CD4-positive, alpha-beta memory T cell (primary cell): ENCODE measurements around the gene CEP295NL. TPM values are rescaled to one million over a fixed set of nuclear protein-coding genes. Genes with fewer than 3 reads are reported as not detected.
A peak's percentile ranks its signal among the peaks of the same experiment; 100 is the strongest.
"Not testable (repeated sequence)": the region's sequence is repeated elsewhere in the genome, so short reads cannot be mapped to it uniquely, and the experiment has no call there.

ENCODE experiments used
- CTCF ChIA-PET: fragments of 350-600 bp; sonication (Branson Sonifier 250); formaldehyde crosslinking; loops from one replicate; lab custom pipeline; 2021; ENCODE audit warnings: inconsistent platforms; ENCODE audit not compliant: partially characterized antibody; lab: Charles Lee
- POLR2A ChIA-PET: fragments of 350-600 bp; sonication (Branson Sonifier 250); formaldehyde crosslinking; loops from one replicate; lab custom pipeline; 2021; ENCODE audit not compliant: partially characterized antibody; lab: Charles Lee
- DNase-seq, 5 donors: peaks; one replicate each; pipeline versions ENCODE4 v3.0.0 to v3.0.0-alpha.2; 2020 to 2022; ENCODE audit warnings: mixed read lengths in 1 of 5
- H3K27ac ChIP-seq: one replicate; pipeline ENCODE4 v1.7.0; 2013; ENCODE audit warnings: low read depth, low read length
- H3K27me3 ChIP-seq: 2 replicates; pipeline ENCODE4 v1.7.0; 2013; ENCODE audit warnings: mild to moderate bottlenecking, low read length, moderate library complexity; ENCODE audit not compliant: insufficient read depth
- H3K36me3 ChIP-seq: 2 replicates; pipeline ENCODE4 v1.7.0; 2013; ENCODE audit warnings: mild to moderate bottlenecking, low read length, moderate library complexity; ENCODE audit not compliant: insufficient read depth
- H3K4me1 ChIP-seq: 2 replicates; pipeline ENCODE4 v1.7.0; 2013; ENCODE audit warnings: mild to moderate bottlenecking, low read length, moderate library complexity; ENCODE audit not compliant: insufficient read depth
- H3K4me3 ChIP-seq, 2 donors: one replicate each; pipeline ENCODE4 v1.7.0; 2013; ENCODE audit warnings: low read length in 2 of 2, mild to moderate bottlenecking in 1 of 2
- H3K9me3 ChIP-seq, 2 donors: one replicate each; pipeline ENCODE4 v1.7.0; 2013; ENCODE audit warnings: low read length in 2 of 2, control low read depth in 1 of 2; ENCODE audit not compliant: control insufficient read depth in 1 of 2
- H3K27ac Mint-ChIP-seq, 7 donors: one replicate each; pipeline ENCODE4 v1.8.0; 2020 to 2021; ENCODE audit warnings: mixed read lengths in 7 of 7, mild to moderate bottlenecking in 6 of 7, inconsistent platforms in 3 of 7, moderate library complexity in 3 of 7
- H3K27me3 Mint-ChIP-seq, 2 donors: one replicate each; pipeline ENCODE4 v1.8.0; 2020 to 2021; ENCODE audit warnings: mixed read lengths in 2 of 2
- H3K36me3 Mint-ChIP-seq, 2 donors: one replicate each; pipeline ENCODE4 v1.8.0; 2020 to 2021; ENCODE audit warnings: mixed read lengths in 2 of 2, inconsistent platforms in 1 of 2, mild to moderate bottlenecking in 1 of 2
- H3K4me1 Mint-ChIP-seq, 4 donors: one replicate each; pipeline ENCODE4 v1.8.0; 2020 to 2021; ENCODE audit warnings: mixed read lengths in 4 of 4, mild to moderate bottlenecking in 1 of 4
- H3K4me3 Mint-ChIP-seq, 8 donors: one replicate each; pipeline ENCODE4 v1.8.0; 2020 to 2021; ENCODE audit warnings: mixed read lengths in 8 of 8, mild to moderate bottlenecking in 7 of 8, moderate library complexity in 6 of 8, inconsistent platforms in 3 of 8
- H3K9me3 Mint-ChIP-seq, 8 donors: one replicate each; pipeline ENCODE4 v1.8.0; 2020 to 2021; ENCODE audit warnings: mixed read lengths in 8 of 8, mild to moderate bottlenecking in 5 of 8, inconsistent platforms in 3 of 8, moderate library complexity in 1 of 8
- intact Hi-C: fragments of 100-400 bp; cut with micrococcal nuclease; formaldehyde crosslinking; loops from one replicate; pipeline ENCODE4 v1.15.1; 2023
- polyA plus RNA-seq, 2 donors: library from polyadenylated mRNA; unstranded; fragments of 300-500 nt; fragmentation: Illumina TruSeq; gene quantifications; one replicate each; pipeline ENCODE4 v1.2.3, GENCODE V29; 2021
- total RNA-seq, 2 experiments: library from RNA; stranded (reverse); gene quantifications; one replicate each; pipeline ENCODE4 v1.2.3, GENCODE V29; 2021

Gene CEP295NL
- total and polyA plus RNA-seq, 4 experiments from 2014 or later, result 0.28 TPM; not detected in 3

DNA sequence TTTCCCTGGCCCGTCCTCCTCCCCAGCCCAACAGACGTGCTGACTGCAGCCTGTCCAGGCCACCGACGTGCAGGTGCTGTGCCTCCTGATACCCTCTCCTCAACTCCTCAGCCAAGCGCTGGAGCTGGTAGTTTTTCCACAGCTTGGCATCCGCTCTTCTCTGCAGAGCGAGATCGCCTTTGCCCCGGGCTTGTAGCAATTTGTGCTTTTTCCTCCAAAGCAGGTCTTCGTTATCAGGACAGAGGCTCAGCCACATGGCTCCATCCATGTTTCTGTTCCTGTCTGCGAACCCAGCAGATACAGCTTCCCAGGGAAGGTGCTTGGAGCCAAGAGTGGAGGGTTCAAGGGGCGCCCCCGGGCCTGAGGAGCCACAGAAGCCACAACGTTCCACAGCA, 10.9 kb downstream of the CEP295NL start:
- no peak for DNase-seq
- Histone ChIP-seq H3K4me3 (no peak overlapping the region), H3K27ac (no peak overlapping the region), H3K9me3 (no peaks in the 10 kb centered on the region), H3K27me3 (no peaks in the 10 kb centered on the region), H3K4me1 (peaks cover 27% of the 10 kb centered on the region), H3K36me3 (no peaks in the 10 kb centered on the region)
- Mint-ChIP-seq H3K4me1 (peaks cover 15 to 33% (median 26%) of the 10 kb centered on the region in 4 donors), H3K36me3 (no peaks in the 10 kb centered on the region), H3K4me3 (no peak overlapping the region), H3K27ac (peak overlapping the region in 4 of 7 donors; percentile 22 to 57 (median 36)), H3K27me3 (peaks cover 2 to 11% of the 10 kb centered on the region in 2 donors), H3K9me3 (peaks cover 0 to 3% (median 0%) of the 10 kb centered on the region in 8 donors)
- intact Hi-C loops, result no loop called here
- ChIA-PET CTCF (interaction anchor here (4.5 kb wide), 1 partner anchor 27 kb away, joined by 18 read pairs; no protein-coding TSS in a partner anchor), POLR2A (no interaction called here)

DNA sequence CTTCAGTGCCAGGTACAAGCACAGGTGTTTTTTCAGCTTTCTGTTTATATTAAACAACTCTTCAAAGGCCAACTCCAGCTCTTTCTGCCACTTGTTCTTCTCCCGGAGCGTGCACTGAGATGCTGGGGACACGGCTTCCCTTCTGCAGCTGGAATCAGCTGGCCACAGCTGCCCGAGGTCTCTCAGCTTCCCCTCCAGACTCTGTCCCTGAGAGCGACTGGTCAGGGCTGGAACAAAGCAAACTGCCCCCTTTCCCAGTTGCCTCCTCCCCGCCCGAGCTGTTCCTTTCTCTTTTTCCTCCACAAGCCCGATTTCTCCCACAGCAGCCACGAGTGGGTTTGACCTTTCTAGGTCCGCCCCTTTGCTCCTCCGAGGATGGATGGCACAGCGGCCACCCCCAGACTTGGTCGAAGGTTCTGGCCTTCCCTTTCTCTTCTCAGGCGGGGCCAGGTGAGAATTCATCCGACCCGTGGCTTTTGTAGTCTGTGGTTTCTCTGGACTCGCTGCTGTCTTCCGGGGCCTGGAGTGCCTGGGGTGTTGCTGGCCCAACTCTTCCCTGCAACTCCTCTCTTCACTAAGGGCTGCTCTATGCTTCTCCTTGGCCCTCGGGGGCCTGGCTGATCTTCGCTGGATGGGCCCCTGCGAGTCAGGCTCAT, 11.5 kb downstream of the CEP295NL start:
- Histone ChIP-seq H3K9me3 (no peaks in the 10 kb centered on the region), H3K27me3 (no peaks in the 10 kb centered on the region), H3K27ac (no peak overlapping the region), H3K4me3 (no peak overlapping the region), H3K4me1 (peaks cover 27% of the 10 kb centered on the region), H3K36me3 (no peaks in the 10 kb centered on the region)
- no peaks in the 10 kb centered on the region for H3K36me3 Mint-ChIP-seq
- peaks cover 15 to 33% (median 26%) of the 10 kb centered on the region in 4 donors for H3K4me1 Mint-ChIP-seq
- H3K27ac Mint-ChIP-seq, result peak overlapping the region; percentile 53 to 93 (median 87)
- peaks cover 2 to 11% of the 10 kb centered on the region in 2 donors for H3K27me3 Mint-ChIP-seq
- intact Hi-C loops, result no loop called here
- CTCF ChIA-PET, result interaction anchor here (0.6 to 4.5 kb wide), 2 partner anchors 26 to 60 kb away, joined by 3 to 18 read pairs; no protein-coding TSS in a partner anchor
- peaks cover 0 to 3% (median 0%) of the 10 kb centered on the region in 8 donors for H3K9me3 Mint-ChIP-seq
- DNase-seq, result no peak
- POLR2A ChIA-PET, result interaction anchor here (0.9 to 1.2 kb wide), 2 partner anchors 48 to 80 kb away, joined by 3 to 4 read pairs; no protein-coding TSS in a partner anchor
- peak overlapping the region in 3 of 8 donors; percentile 26 to 49 (median 28) for H3K4me3 Mint-ChIP-seq

DNA sequence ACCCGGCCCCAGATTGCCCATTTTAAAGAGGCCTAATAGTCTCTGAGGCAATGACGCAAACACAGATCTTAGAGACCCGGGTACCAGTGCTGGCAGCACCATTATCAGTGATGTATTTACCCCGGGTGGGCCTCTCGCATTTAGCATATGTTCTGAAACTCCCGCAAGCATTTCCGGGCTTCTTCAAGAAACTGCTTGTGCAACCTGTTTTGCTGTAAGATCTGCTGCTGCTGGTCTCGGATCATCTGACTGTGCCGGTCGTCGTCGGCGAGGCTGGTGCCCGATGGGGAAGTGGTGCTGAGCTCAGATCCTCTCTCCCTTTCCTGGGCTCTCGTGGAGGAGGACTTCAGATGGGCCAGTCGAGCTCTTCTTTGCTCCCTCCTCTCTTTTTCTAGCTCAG, 12.5 kb downstream of the CEP295NL start:
- H3K9me3 Mint-ChIP-seq, result peaks cover 0 to 3% (median 0%) of the 10 kb centered on the region in 8 donors
- DNase-seq, result peak; percentile 60 to 71 (median 63)

DNA sequence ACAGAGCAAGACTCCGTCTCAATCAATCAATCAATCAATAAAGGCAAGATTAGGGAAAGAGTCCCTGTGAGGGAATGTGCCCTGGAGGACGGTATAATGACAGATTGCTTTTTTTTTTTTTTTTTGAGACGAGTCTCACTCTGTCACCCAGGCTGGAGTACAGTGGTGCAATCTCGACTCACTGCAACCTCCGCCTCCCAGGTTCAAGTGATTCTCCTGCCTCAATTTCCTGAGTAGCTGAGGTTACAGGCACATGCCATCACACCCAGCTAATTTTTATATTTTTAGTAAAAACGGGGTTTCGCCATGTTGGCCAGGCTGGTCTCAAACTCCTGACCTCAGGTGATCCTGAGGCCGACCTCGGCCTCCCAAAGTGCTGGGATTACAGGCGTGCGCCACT, 12.9 kb downstream of the CEP295NL start:
- H3K27me3 ChIP-seq, H3K27ac ChIP-seq, H3K9me3 ChIP-seq, H3K36me3 ChIP-seq, H3K4me3 ChIP-seq, H3K9me3 Mint-ChIP-seq, H3K36me3 Mint-ChIP-seq, intact Hi-C loops, DNase-seq: not testable (repeated sequence)
- peaks cover 27% of the 10 kb centered on the region for H3K4me1 ChIP-seq
- Mint-ChIP-seq H3K4me3 (peak overlapping the region in 4 of 8 donors; percentile 5 to 76 (median 60)), H3K27ac (peak overlapping the region in 6 of 7 donors; percentile 74 to 93 (median 90)), H3K4me1 (peaks cover 15 to 33% (median 26%) of the 10 kb centered on the region in 4 donors), H3K27me3 (peaks cover 2 to 11% of the 10 kb centered on the region in 2 donors)
- POLR2A ChIA-PET, result interaction anchor here (0.6 to 1.2 kb wide), 3 partner anchors 46 to 214 kb away, joined by 3 to 4 read pairs (median 3); no protein-coding TSS in a partner anchor
- CTCF ChIA-PET, result interaction anchor here (1.5 to 4.5 kb wide), 2 partner anchors 25 to 38 kb away, joined by 7 to 18 read pairs; no protein-coding TSS in a partner anchor

More for the DNA sequence above, 12.5 kb downstream of the CEP295NL start:
- Mint-ChIP-seq H3K4me1 (peaks cover 15 to 33% (median 26%) of the 10 kb centered on the region in 4 donors), H3K36me3 (no peaks in the 10 kb centered on the region), H3K27ac (peak overlapping the region; percentile 74 to 93 (median 91)), H3K27me3 (peaks cover 2 to 11% of the 10 kb centered on the region in 2 donors), H3K4me3 (peak overlapping the region in 5 of 8 donors; percentile 35 to 76 (median 57))
- intact Hi-C loops, result no loop called here
- CTCF ChIA-PET, result interaction anchor here (1.5 to 4.5 kb wide), 2 partner anchors 25 to 37 kb away, joined by 7 to 18 read pairs; no protein-coding TSS in a partner anchor
- POLR2A ChIA-PET, result interaction anchor here (0.6 to 1.2 kb wide), 5 partner anchors 25 to 215 kb away, joined by 3 to 4 read pairs (median 3); no protein-coding TSS in a partner anchor
- H3K9me3 ChIP-seq, result no peaks in the 10 kb centered on the region
- H3K27me3 ChIP-seq, result no peaks in the 10 kb centered on the region
- H3K4me3 ChIP-seq, result no peak overlapping the region
- H3K27ac ChIP-seq, result no peak overlapping the region
- no peaks in the 10 kb centered on the region for H3K36me3 ChIP-seq
- H3K4me1 ChIP-seq, result peaks cover 27% of the 10 kb centered on the region

DNA sequence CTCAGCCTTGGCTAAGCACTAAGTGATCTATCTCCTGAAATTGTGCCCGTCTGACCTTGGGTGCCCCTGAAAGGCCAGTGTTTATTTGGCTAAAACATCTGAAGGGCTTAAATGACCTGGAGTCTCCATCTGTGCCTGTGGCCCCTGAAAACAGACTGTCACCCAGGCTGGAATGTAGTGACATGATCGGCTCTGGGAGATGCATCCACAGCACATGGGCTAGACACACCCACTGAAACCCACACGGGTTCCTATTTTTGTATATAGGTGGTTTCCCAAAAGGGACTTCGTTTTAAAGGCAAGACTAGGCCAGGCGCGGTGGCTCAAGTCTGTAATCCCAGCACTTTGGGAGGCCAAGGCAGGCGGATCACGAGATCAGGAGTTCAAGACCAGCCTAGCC, 13.5 kb downstream of the CEP295NL start:
- ChIA-PET CTCF (interaction anchor here (1.5 to 4.5 kb wide), 2 partner anchors 24 to 38 kb away, joined by 7 to 18 read pairs; no protein-coding TSS in a partner anchor), POLR2A (interaction anchor here (0.6 kb wide), 1 partner anchor 214 kb away, joined by 3 read pairs; no protein-coding TSS in a partner anchor)
- Mint-ChIP-seq H3K9me3 (peaks cover 0 to 3% (median 0%) of the 10 kb centered on the region in 8 donors), H3K4me1 (peaks cover 15 to 33% (median 26%) of the 10 kb centered on the region in 4 donors), H3K36me3 (no peaks in the 10 kb centered on the region), H3K27me3 (peaks cover 2 to 11% of the 10 kb centered on the region in 2 donors), H3K4me3 (peak overlapping the region in 5 of 8 donors; percentile 17 to 65 (median 55)), H3K27ac (peak overlapping the region in 6 of 7 donors; percentile 34 to 93 (median 90))
- intact Hi-C loops, result no loop called here
- Histone ChIP-seq H3K9me3 (no peaks in the 10 kb centered on the region), H3K27me3 (no peaks in the 10 kb centered on the region), H3K4me3 (no peak overlapping the region), H3K4me1 (peaks cover 27% of the 10 kb centered on the region), H3K27ac (no peak overlapping the region), H3K36me3 (no peaks in the 10 kb centered on the region)
- no peak for DNase-seq

DNA sequence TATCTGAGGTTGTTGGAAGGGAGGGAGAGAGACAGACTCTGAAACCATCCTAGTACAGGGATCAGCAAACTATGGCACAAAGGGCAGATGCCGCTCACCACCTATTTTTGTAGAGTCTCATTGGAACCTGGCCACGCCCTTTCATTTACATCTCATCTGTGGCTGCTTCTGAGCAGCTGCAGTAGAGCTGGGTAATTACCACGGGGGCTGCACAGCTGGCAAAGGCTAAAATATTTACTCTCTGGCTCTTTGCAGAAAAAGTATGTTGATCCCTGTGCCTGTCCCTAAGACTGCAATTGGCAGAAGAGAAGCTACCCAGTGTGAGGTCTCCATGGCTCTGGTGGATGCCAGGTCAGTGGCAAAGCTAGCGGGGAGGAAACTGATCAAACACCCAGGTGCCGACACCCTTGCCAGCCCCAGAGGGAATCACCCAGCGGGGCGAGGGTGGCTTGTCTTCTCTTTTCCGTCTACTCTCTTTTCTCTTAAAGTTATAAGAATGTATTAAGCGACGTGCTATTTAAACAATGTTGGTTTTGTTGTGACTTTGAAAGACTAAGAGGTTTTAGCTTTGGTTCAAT, 14.0 kb downstream of the CEP295NL start:
- Histone ChIP-seq H3K9me3 (no peaks in the 10 kb centered on the region), H3K27ac (no peak overlapping the region), H3K27me3 (no peaks in the 10 kb centered on the region), H3K4me1 (peaks cover 27% of the 10 kb centered on the region), H3K36me3 (no peaks in the 10 kb centered on the region), H3K4me3 (no peak overlapping the region)
- Mint-ChIP-seq H3K27me3 (peaks cover 2 to 11% of the 10 kb centered on the region in 2 donors), H3K36me3 (no peaks in the 10 kb centered on the region), H3K4me3 (peak overlapping the region in 6 of 8 donors; percentile 11 to 65 (median 56)), H3K4me1 (peaks cover 15 to 33% (median 26%) of the 10 kb centered on the region in 4 donors), H3K9me3 (peaks cover 0 to 3% (median 0%) of the 10 kb centered on the region in 8 donors), H3K27ac (peak overlapping the region; percentile 34 to 93 (median 89))
- intact Hi-C loops, result no loop called here
- ChIA-PET POLR2A (interaction anchor here (0.7 kb wide), 1 partner anchor 82 kb away, joined by 3 read pairs; no protein-coding TSS in a partner anchor), CTCF (interaction anchor here (4.5 kb wide), 1 partner anchor 24 kb away, joined by 18 read pairs; no protein-coding TSS in a partner anchor)
- no peak for DNase-seq
